NCI-H2227 treated with DMSO at 0.1 percent for 48 hours (cell line): Measurements from ENCODE around the gene ICE1.
A peak's percentile ranks its signal among the peaks of the same experiment; 100 is the strongest.
"Not testable (repeated sequence)": the region's sequence is repeated elsewhere in the genome, so short reads cannot be mapped to it uniquely, and the experiment has no call there.

Experiments
- DNase-seq: peaks from one replicate; lab custom pipeline; 2025; lab: John Stamatoyannopoulos, UW

Gene ICE1

GRCh38 chr5:5487585-5488360 lies 65.3 kb downstream of the ICE1 start:
- DNase-seq: no peak

- peak; percentile 14 for DNase-seq
Measured at GRCh38 chr5:5490774-5491347, 68.4 kb downstream of the ICE1 start.

GRCh38 chr5:5492087-5492933 lies 69.8 kb downstream of the ICE1 start:
- DNase-seq: peak; percentile 76

GRCh38 chr5:5492934-5493271 lies 70.4 kb downstream of the ICE1 start:
- DNase-seq: not testable (repeated sequence)

- DNase-seq: peak; percentile 74
Measured at GRCh38 chr5:5494489-5495402, 72.3 kb downstream of the ICE1 start.

GRCh38 chr5:5497152-5497788 lies 74.8 kb downstream of the ICE1 start:
- DNase-seq: peak; percentile 45

- no peak for DNase-seq
Measured at GRCh38 chr5:5499442-5499841, 77.0 kb downstream of the ICE1 start.

GRCh38 chr5:5504325-5504724 lies 81.8 kb downstream of the ICE1 start:
- DNase-seq: no peak

GRCh38 chr5:5505815-5506214 lies 83.3 kb downstream of the ICE1 start:
- no peak for DNase-seq

GRCh38 chr5:5508391-5508790 lies 85.9 kb downstream of the ICE1 start:
- DNase-seq: no peak

- DNase-seq: no peak
Measured at GRCh38 chr5:5511904-5512416, 89.5 kb downstream of the ICE1 start.

- DNase-seq: no peak
Measured at GRCh38 chr5:5512543-5512942, 90.1 kb downstream of the ICE1 start.

- not testable (repeated sequence) for DNase-seq
Measured at GRCh38 chr5:5520622-5521021, 98.1 kb downstream of the ICE1 start.

GRCh38 chr5:5521029-5521428 lies 98.6 kb downstream of the ICE1 start:
- no peak for DNase-seq

- no peak for DNase-seq
Measured at GRCh38 chr5:5521478-5521877, 99.0 kb downstream of the ICE1 start.

- DNase-seq: no peak
Measured at GRCh38 chr5:5522336-5522735, 99.9 kb downstream of the ICE1 start.

GRCh38 chr5:5523066-5523505 lies 100.6 kb downstream of the ICE1 start:
- DNase-seq: no peak

- DNase-seq: no peak
Measured at GRCh38 chr5:5524327-5524726, 101.8 kb downstream of the ICE1 start.

GRCh38 chr5:5531371-5531770 lies 108.9 kb downstream of the ICE1 start:
- no peak for DNase-seq

- no peak for DNase-seq
Measured at GRCh38 chr5:5532306-5533076, 110.0 kb downstream of the ICE1 start.
